Lung (tissue), 16 donors: ENCODE results near the gene SLC41A2. TPM values are rescaled to one million over a fixed set of nuclear protein-coding genes. Genes with fewer than 3 reads are reported as not detected.

Source experiments
- ATAC-seq: fragments of 200-7000 bp; cut with Tn5 transposase; one replicate; pipeline ENCODE4 v1.9.1; 2020; ENCODE audit warnings: moderate number of reproducible peaks; ENCODE audit not compliant: insufficient read depth, low FRiP score
- DNase-seq, 3 donors: peaks; one replicate each; pipeline ENCODE4 v3.0.0-alpha.2; 2013 to 2017
- H3K27ac ChIP-seq, 2 donors: one replicate each; pipeline ENCODE4 v1.5.1; 2013; ENCODE audit warnings: mild to moderate bottlenecking in 2 of 2, moderate library complexity in 2 of 2, control low read depth in 1 of 2, inconsistent platforms in 1 of 2, low read depth in 1 of 2, low read length in 1 of 2
- H3K27me3 ChIP-seq, 3 donors: one replicate each; pipeline ENCODE4 v1.5.1; 2013; ENCODE audit warnings: low read length in 2 of 3; ENCODE audit not compliant: control insufficient read depth in 3 of 3, insufficient read depth in 3 of 3
- H3K36me3 ChIP-seq, 4 donors: one replicate each; pipeline ENCODE4 v1.5.1; 2013; ENCODE audit warnings: low read length in 4 of 4, mild to moderate bottlenecking in 1 of 4, moderate library complexity in 1 of 4; ENCODE audit not compliant: control insufficient read depth in 4 of 4, insufficient read depth in 4 of 4
- H3K4me1 ChIP-seq, 5 donors: one replicate each; pipeline ENCODE4 v1.5.1; 2013; ENCODE audit warnings: low read length in 5 of 5, mild to moderate bottlenecking in 2 of 5, moderate library complexity in 1 of 5; ENCODE audit not compliant: control insufficient read depth in 5 of 5, insufficient read depth in 5 of 5
- H3K4me3 ChIP-seq: one replicate; pipeline ENCODE4 v1.5.1; 2013; ENCODE audit warnings: mild to moderate bottlenecking, control low read depth, moderate library complexity
- H3K9ac ChIP-seq, 2 donors: one replicate each; pipeline ENCODE4 v1.5.1; 2013; ENCODE audit warnings: low read length in 2 of 2, control low read depth in 1 of 2; ENCODE audit not compliant: insufficient read depth in 1 of 2
- H3K9me3 ChIP-seq, 4 donors: one replicate each; pipeline ENCODE4 v1.5.1; 2013; ENCODE audit warnings: low read length in 3 of 4, mild to moderate bottlenecking in 1 of 4, moderate library complexity in 1 of 4; ENCODE audit not compliant: control insufficient read depth in 4 of 4, insufficient read depth in 3 of 4
- CTCF ChIP-seq: IDR thresholded peaks from 2 replicates; pipeline ENCODE4 v1.5.1; 2012; ENCODE audit warnings: mild to moderate bottlenecking; ENCODE audit errors: control extremely low read depth, extremely low read depth
- WGBS, 2 donors: extraction: QIAGEN DNeasy Blood & Tissue Kit; methylation state at CpG; one replicate each; pipeline ENCODE4 v1.1.7; 2013; 5-methylcytosine and 5-hydroxymethylcytosine counted together
- long read RNA-seq, 5 donors: transcript quantifications; one replicate each; lab custom pipeline, GENCODE V29; 2026
- polyA plus RNA-seq, 2 donors: library from polyadenylated mRNA; stranded (reverse); fragments of 200-250 nt; gene quantifications; one replicate each; pipeline ENCODE4 v1.2.1, GENCODE V29; 2013
- total RNA-seq, 2 donors: library from RNA; depleted of rRNA in 1 of 2; stranded (reverse); fragments of >200 nt in 1 of 2; gene quantifications; one replicate each; pipeline ENCODE4 v1.2.1, GENCODE V29; 2014 to 2021
- donor health status: control.
- donor health status: control.
- donor health status: Bipolar disorder and iron deficiency.
- donor health status: healthy.
- donor health status: DM: yes; HTN: yes; CAD: no.

The SLC41A2 gene
- total RNA-seq (10 to 100 TPM; 27.0 to 64.7 TPM), polyA plus RNA-seq (10 to 100 TPM in 1 of 2 donors, 1 to 10 TPM in 1; 6.2 to 22.4 TPM)
- long read RNA-seq, donor 1, result 0 reads
- long read RNA-seq, donor 2, partial matches to known transcripts, result 0 of 2 reads
- long read RNA-seq, donor 2, other reads (novel, unspliced or antisense), result 0 of 2 reads
- long read RNA-seq, donor 3, result 0 reads
- long read RNA-seq, donor 4, result 0 reads
- long read RNA-seq, donor 5, partial matches to known transcripts, result 0 of 1 reads
- long read RNA-seq, donor 5, other reads (novel, unspliced or antisense), result 0 of 1 reads

GRCh38 chr12:104958001-104958804 is at the start of gene SLC41A2:
SLC41A2 (minus strand) TSS chr12:104958290; CDS start chr12:104928527, 29,763 bp downstream.
- Histone ChIP-seq H3K9ac (peak within 1 kb of the TSS in 1 of 2 donors; percentile 58), H3K36me3 (no peaks in the 10 kb centered on the region), H3K9me3 (no peaks in the 10 kb centered on the region), H3K27ac (peak within 1 kb of the TSS in 1 of 2 donors; percentile 74), H3K4me3 (peak within 1 kb of the TSS; percentile 73), H3K4me1 (peaks cover 0 to 25% (median 5%) of the 10 kb centered on the region in 5 donors), H3K27me3 (peaks cover 0 to 40% (median 20%) of the 10 kb centered on the region in 3 donors)
- ATAC-seq (peak; percentile 89), DNase-seq (peak; percentile 55 to 67 (median 65))
- 1% methylated on average over 68 to 83 of the region's 83 CpGs for WGBS, 2 donors
- no peak for TF ChIP-seq CTCF

GRCh38 chr12:105001476-105001875 is 43.4 kb upstream of the SLC41A2 start:
- H3K9me3 ChIP-seq, result peaks cover 0 to 3% (median 0%) of the 10 kb centered on the region in 4 donors
- H3K27me3 ChIP-seq, result no peaks in the 10 kb centered on the region
- H3K27ac ChIP-seq, result no peak overlapping the region
- peaks cover 0 to 9% (median 0%) of the 10 kb centered on the region in 5 donors for H3K4me1 ChIP-seq
- H3K4me3 ChIP-seq, result no peak overlapping the region
- TF ChIP-seq CTCF, result no peak
- H3K9ac ChIP-seq, result no peak overlapping the region
- no peak for ATAC-seq
- DNase-seq, result peak in 2 of 3 donors; percentile 56 to 59
- H3K36me3 ChIP-seq, result peaks cover 9 to 21% (median 19%) of the 10 kb centered on the region in 4 donors

- peaks cover 0 to 3% (median 0%) of the 10 kb centered on the region in 4 donors for H3K9me3 ChIP-seq
- no peak for TF ChIP-seq CTCF
- peaks cover 0 to 9% (median 0%) of the 10 kb centered on the region in 5 donors for H3K4me1 ChIP-seq
- no peak overlapping the region for H3K9ac ChIP-seq
- no peaks in the 10 kb centered on the region for H3K27me3 ChIP-seq
- no peak overlapping the region for H3K4me3 ChIP-seq
- 74 to 89% methylated on average over 7 of the region's 7 CpGs for WGBS, 2 donors
- H3K27ac ChIP-seq, result no peak overlapping the region
- ATAC-seq (no peak), DNase-seq (no peak)
- H3K36me3 ChIP-seq, result peaks cover 24 to 27% (median 25%) of the 10 kb centered on the region in 4 donors
Observed at GRCh38 chr12:104999347-104999685, 41.2 kb upstream of the SLC41A2 start.
